Activated CD4-positive, alpha-beta T cell treated with anti-CD3 and anti-CD28 coated beads for 1 hour (primary cell): Measurements from ENCODE around the gene HAPLN1.

Experiments used
- DNase-seq: peaks from one replicate; pipeline ENCODE4 v3.0.0-alpha.2; 2020

HAPLN1 gene

GRCh38 chr5:83715236-83716065, 5.2 kb downstream of the HAPLN1 start:
- no peak for DNase-seq

GRCh38 chr5:83714810-83715209, 5.8 kb downstream of the HAPLN1 start:
- no peak for DNase-seq

GRCh38 chr5:83711982-83712601, 8.6 kb downstream of the HAPLN1 start:
- no peak for DNase-seq

- DNase-seq, result no peak
Observed at GRCh38 chr5:83709973-83710372, 10.7 kb downstream of the HAPLN1 start.

GRCh38 chr5:83708170-83708569, 12.5 kb downstream of the HAPLN1 start:
- DNase-seq, result no peak

- DNase-seq, result no peak
Observed at GRCh38 chr5:83703059-83703458, 17.6 kb downstream of the HAPLN1 start.

GRCh38 chr5:83701886-83702285, 18.8 kb downstream of the HAPLN1 start:
- no peak for DNase-seq

GRCh38 chr5:83689881-83690280, 30.8 kb downstream of the HAPLN1 start:
- no peak for DNase-seq

- no peak for DNase-seq
Observed at GRCh38 chr5:83688281-83688680, 32.4 kb downstream of the HAPLN1 start.

- DNase-seq, result no peak
Observed at GRCh38 chr5:83687124-83687619, 33.5 kb downstream of the HAPLN1 start.

GRCh38 chr5:83686251-83686650, 34.4 kb downstream of the HAPLN1 start:
- no peak for DNase-seq

- no peak for DNase-seq
Observed at GRCh38 chr5:83683836-83684235, 36.8 kb downstream of the HAPLN1 start.

- no peak for DNase-seq
Observed at GRCh38 chr5:83672646-83673045, 48.0 kb downstream of the HAPLN1 start.

GRCh38 chr5:83672158-83672557, 48.5 kb downstream of the HAPLN1 start:
- DNase-seq, result no peak

- no peak for DNase-seq
Observed at GRCh38 chr5:83665631-83666030, 55.0 kb downstream of the HAPLN1 start.

GRCh38 chr5:83662558-83662957, 58.1 kb downstream of the HAPLN1 start:
- DNase-seq, result no peak

GRCh38 chr5:83657807-83658525, 62.7 kb downstream of the HAPLN1 start:
- DNase-seq, result no peak

- DNase-seq, result no peak
Observed at GRCh38 chr5:83654427-83654994, 66.1 kb downstream of the HAPLN1 start.

- DNase-seq, result no peak
Observed at GRCh38 chr5:83653669-83654068, 67.0 kb downstream of the HAPLN1 start.

GRCh38 chr5:83645936-83646335, 74.7 kb downstream of the HAPLN1 start:
- DNase-seq, result no peak

GRCh38 chr5:83644301-83644700, 76.4 kb downstream of the HAPLN1 start:
- no peak for DNase-seq

- no peak for DNase-seq
Observed at GRCh38 chr5:83641946-83642345, 78.7 kb downstream of the HAPLN1 start.

- DNase-seq, result no peak
Observed at GRCh38 chr5:83639911-83640310, 80.7 kb downstream of the HAPLN1 start.
